ENCODE measurements around the gene PGM1.

PGM1 gene

DNA sequence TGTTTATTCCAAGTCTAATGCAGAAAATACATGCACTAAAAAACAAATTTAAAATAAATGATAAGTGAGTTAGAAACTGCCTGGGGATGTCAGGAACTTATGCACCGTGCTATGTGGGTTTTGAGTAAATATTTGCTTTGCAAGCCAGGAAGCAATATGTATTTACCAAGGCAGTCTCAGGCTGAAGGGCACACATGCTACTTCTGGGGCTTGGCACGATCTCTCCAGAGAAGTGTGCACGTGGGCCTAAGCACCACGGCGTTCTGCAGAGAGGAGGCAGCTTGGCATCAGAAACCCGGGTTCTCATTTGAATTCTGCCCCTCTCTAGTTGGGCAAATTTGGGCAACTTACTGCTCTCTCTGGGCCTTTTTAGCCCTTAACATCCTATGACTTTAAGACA lies 108.0 kb downstream of the PGM1 start:
- no peak for DNase-seq (ENCODE audit: low read depth, low spot score)

DNA sequence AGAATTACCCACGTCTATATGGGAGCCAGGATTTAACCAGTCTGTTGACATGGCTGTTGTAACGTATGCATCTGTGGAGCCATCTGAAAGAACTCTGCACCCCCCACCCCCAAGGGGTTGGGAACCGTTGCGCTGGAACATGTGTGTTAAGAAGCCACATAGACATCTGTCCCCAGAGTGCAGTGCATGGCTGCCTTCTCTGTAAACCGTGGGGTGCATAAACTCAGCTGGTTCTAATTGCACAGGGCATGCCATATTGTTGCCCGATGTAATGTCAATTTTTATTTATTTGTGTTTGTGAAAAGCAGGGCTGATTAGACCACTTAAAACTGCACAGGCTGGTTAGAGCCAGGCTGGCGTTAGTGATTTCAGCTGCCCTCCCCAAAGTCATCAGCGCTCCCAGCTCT lies 110.5 kb downstream of the PGM1 start:
- no peak for DNase-seq (ENCODE audit: low read depth, low spot score)

DNA sequence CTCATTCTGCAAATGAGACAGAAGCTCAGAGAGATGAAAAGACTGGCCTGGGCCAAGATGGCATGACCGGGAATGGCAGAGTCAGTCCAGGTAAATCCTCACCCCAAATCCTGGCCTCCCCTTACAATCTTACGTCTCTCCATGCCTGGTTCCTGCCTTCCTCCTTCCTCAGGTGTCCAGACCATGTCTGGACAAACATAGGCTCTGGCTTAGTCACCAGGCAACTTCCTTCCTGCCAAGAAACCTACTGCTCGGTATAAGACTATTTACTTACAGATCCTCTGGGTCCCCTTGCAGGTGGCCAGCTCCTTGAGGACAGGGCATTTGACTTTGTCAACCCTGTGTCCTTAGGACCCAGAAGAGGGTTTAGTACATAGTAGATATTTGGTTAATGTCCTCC lies 111.2 kb downstream of the PGM1 start:
- no peak for DNase-seq (ENCODE audit: low read depth, low spot score)

DNA sequence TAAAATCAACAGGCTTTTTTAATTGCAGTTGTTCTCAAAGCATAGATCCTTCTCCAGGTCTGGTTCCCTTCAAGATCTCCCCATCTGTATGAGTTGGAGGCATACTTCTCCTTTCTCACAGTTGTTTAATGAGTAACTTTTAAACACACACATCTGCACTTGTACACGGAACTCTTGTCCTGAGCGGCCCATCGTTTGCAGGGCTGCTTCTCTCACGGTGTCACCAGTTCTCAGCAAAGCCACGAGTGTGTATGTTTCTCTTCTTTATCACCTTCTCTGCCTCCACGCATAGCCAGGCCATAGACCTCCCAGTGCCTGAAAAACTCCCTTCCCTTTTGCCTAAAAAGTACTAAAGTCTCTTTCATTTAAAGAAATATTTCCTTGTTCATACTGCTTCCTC lies 111.9 kb downstream of the PGM1 start:
- DNase-seq (ENCODE audit: low read depth, low spot score): no peak

DNA sequence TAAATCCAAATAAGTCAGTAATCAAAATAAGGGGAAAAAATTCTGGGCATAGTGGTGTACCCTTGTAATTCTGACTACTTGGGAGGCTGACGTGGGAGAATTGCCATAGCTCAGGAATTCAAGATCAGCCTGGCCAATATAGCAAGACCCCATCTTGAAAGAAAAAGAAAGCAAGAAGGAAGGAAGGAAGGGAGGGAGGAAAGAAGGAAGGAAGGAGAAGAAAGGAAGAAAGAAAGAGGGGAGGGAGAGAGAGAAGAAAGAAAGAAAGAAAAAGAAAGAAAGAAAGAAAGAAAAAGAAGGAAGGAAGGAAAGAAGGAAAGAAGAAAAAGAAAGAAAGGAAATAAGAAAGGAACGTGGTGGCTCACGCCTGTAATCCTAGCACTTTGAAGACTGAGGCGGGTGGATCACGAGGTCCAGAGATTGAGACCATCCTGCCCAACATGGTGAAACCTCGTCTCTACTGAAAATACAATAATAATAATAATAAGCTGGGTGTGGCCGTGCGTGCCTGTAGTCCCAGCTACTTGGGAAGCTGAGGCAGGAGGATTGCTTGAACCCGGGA lies 116.1 kb downstream of the PGM1 start:
- no peak for DNase-seq (ENCODE audit: low read depth, low spot score)

All from iPS DF 19.7 (cell line).